Choroid plexus epithelial cell (primary cell): ENCODE results near the gene PPDPF.

Experiments
- DNase-seq: peaks from one replicate; pipeline ENCODE4 v3.0.0-alpha.2; 2010; ENCODE audit warnings: low read depth
- H3K4me3 ChIP-seq: 2 replicates; pipeline ENCODE4 v1.5.1; 2011; ENCODE audit warnings: low read depth, mild to moderate bottlenecking, control low read depth, low read length, moderate library complexity
- TF ChIP-seq, protein P1 (sequence below): conservative IDR thresholded peaks from 2 replicates; pipeline ENCODE4 v1.5.1; 2011; ENCODE audit warnings: low read depth, mild to moderate bottlenecking, control low read depth, inconsistent platforms, low read length, moderate library complexity

The PPDPF gene

GRCh38 chr20:63547725-63548480 lies 27.3 kb downstream of the PPDPF start, which contains the start of gene SRMS:
SRMS (minus strand) TSS chr20:63547749; CDS start chr20:63547463, 286 bp downstream.
- DNase-seq: no peak
- no peak within 1 kb of the TSS for H3K4me3 ChIP-seq
- TF ChIP-seq, protein P1, sequence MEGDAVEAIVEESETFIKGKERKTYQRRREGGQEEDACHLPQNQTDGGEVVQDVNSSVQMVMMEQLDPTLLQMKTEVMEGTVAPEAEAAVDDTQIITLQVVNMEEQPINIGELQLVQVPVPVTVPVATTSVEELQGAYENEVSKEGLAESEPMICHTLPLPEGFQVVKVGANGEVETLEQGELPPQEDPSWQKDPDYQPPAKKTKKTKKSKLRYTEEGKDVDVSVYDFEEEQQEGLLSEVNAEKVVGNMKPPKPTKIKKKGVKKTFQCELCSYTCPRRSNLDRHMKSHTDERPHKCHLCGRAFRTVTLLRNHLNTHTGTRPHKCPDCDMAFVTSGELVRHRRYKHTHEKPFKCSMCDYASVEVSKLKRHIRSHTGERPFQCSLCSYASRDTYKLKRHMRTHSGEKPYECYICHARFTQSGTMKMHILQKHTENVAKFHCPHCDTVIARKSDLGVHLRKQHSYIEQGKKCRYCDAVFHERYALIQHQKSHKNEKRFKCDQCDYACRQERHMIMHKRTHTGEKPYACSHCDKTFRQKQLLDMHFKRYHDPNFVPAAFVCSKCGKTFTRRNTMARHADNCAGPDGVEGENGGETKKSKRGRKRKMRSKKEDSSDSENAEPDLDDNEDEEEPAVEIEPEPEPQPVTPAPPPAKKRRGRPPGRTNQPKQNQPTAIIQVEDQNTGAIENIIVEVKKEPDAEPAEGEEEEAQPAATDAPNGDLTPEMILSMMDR: no peak

- TF ChIP-seq, protein P1: no peak
- no peak overlapping the region for H3K4me3 ChIP-seq
- DNase-seq: no peak
These were observed 28.0 kb downstream of the PPDPF start for GRCh38 chr20:63548542-63548941.

GRCh38 chr20:63549019-63549418 lies 28.5 kb downstream of the PPDPF start:
- no peak for DNase-seq
- no peak overlapping the region for H3K4me3 ChIP-seq
- TF ChIP-seq, protein P1: no peak

GRCh38 chr20:63549679-63550282 lies 29.2 kb downstream of the PPDPF start:
- DNase-seq: no peak
- no peak overlapping the region for H3K4me3 ChIP-seq
- TF ChIP-seq, protein P1: no peak

GRCh38 chr20:63551068-63551467 lies 30.5 kb downstream of the PPDPF start:
- TF ChIP-seq, protein P1: no peak
- H3K4me3 ChIP-seq: no peak overlapping the region
- no peak for DNase-seq

DNA sequence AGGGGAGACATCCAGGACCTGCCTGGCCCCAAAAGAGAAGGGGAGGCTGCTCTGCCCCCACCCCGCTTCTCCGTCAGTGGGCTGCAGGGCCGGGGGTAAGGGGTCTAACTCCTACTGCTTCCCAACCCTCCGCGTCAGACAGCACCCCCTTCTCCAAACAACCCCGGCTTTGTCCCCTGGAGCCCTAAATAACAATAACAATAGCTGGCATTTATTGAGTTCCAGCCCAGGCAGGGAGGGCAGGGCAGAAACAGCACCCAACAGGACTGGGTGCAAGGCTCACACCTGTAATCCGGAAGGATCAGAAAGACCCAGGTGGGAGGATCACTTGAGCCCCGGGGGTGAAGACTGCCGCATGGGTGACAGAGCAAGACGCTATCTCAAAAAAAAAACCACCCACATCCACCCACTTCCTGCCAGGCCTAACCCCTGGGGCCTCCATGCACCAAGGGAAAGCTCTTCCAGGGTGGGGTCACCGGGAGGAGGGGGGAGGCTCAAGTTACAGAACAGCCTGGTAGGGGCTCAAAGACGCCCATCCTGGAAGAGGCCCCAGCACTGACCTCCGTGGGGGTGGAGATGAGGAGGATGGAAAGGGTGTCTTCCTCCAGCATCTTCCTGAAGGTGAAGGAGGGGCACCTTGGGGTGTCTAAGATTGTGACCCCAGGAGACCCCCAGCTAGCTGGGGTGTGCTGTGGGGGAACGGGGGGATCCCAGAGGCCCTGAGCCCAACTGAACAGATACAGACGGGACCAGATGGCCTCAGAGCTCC lies 32.1 kb downstream of the PPDPF start:
- no peak overlapping the region for H3K4me3 ChIP-seq
- TF ChIP-seq, protein P1: no peak
- no peak for DNase-seq
